B cell (primary cell): Measurements from ENCODE around the gene MCHR1.
"Not testable (repeated sequence)": the region's sequence is repeated elsewhere in the genome, so short reads cannot be mapped to it uniquely, and the experiment has no call there.

Source experiments
- CTCF ChIP-seq: fragments of 200-600 bp; IDR thresholded peaks from one replicate; pipeline ENCODE4 v1.8.0; 2022; ENCODE audit warnings: antibody characterized with exemption, mild to moderate bottlenecking
- EZH2 ChIP-seq: IDR thresholded peaks from 2 replicates; pipeline ENCODE4 v1.6.1; 2012; ENCODE audit warnings: borderline replicate concordance, low read depth, mild to moderate bottlenecking, moderate library complexity, low read length; ENCODE audit not compliant: insufficient read depth, poor library complexity, severe bottlenecking

- not testable (repeated sequence) for TF ChIP-seq CTCF, EZH2
Measured at GRCh38 chr22:40717657-40718056, 38.4 kb downstream of the MCHR1 start.
